H9 (cell line): ENCODE measurements around the gene KIF18B. TPM values are rescaled to one million over a fixed set of nuclear protein-coding genes. Genes with fewer than 3 reads are reported as not detected.
A peak's percentile ranks its signal among the peaks of the same experiment; 100 is the strongest.

ENCODE experiments used
- DNase-seq: peaks from one replicate; pipeline ENCODE4 v3.0.0-alpha.2; 2017
- H2AFZ ChIP-seq: one replicate; pipeline ENCODE4 v1.6.1; 2013; ENCODE audit warnings: mild to moderate bottlenecking, low read length, control low read depth, moderate library complexity
- H2AK5ac ChIP-seq: 2 replicates; pipeline ENCODE4 v1.6.1; 2013; ENCODE audit warnings: low read length, control low read depth, mixed read lengths; ENCODE audit not compliant: insufficient read length
- H2BK120ac ChIP-seq: one replicate; pipeline ENCODE4 v1.6.1; 2013; ENCODE audit warnings: low read depth, mild to moderate bottlenecking, low read length, control low read depth, inconsistent platforms; ENCODE audit not compliant: poor library complexity, severe bottlenecking
- H2BK12ac ChIP-seq: 2 replicates; pipeline ENCODE4 v1.6.1; 2013; ENCODE audit warnings: low read length, control low read depth, mixed read lengths, low read depth; ENCODE audit not compliant: insufficient read length
- H2BK15ac ChIP-seq: 2 replicates; pipeline ENCODE4 v1.6.1; 2013; ENCODE audit warnings: low read depth, low read length, control low read depth
- H2BK20ac ChIP-seq: one replicate; pipeline ENCODE4 v1.6.1; 2013; ENCODE audit warnings: low read depth, mild to moderate bottlenecking, low read length, control low read depth, inconsistent platforms; ENCODE audit not compliant: poor library complexity, severe bottlenecking
- H2BK5ac ChIP-seq: 2 replicates; pipeline ENCODE4 v1.6.1; 2013; ENCODE audit warnings: low read length, control low read depth, mixed read lengths; ENCODE audit not compliant: insufficient read length
- H3K14ac ChIP-seq: 2 replicates; pipeline ENCODE4 v1.6.1; 2013; ENCODE audit warnings: low read length, control low read depth; ENCODE audit not compliant: insufficient read depth
- H3K18ac ChIP-seq: 2 replicates; pipeline ENCODE4 v1.6.1; 2013; ENCODE audit warnings: low read depth, mild to moderate bottlenecking, mixed read lengths, low read length, control low read depth; ENCODE audit not compliant: insufficient read length
- H3K23ac ChIP-seq: 2 replicates; pipeline ENCODE4 v1.6.1; 2013; ENCODE audit warnings: low read length, control low read depth, mixed read lengths, low read depth; ENCODE audit not compliant: insufficient read length
- H3K23me2 ChIP-seq: 2 replicates; pipeline ENCODE4 v1.6.1; 2013; ENCODE audit warnings: low read depth, mild to moderate bottlenecking, mixed read lengths, low read length, control low read depth; ENCODE audit not compliant: insufficient read length, poor library complexity, severe bottlenecking
- H3K27ac ChIP-seq: 2 replicates; pipeline ENCODE4 v1.5.1; 2013; ENCODE audit warnings: low read length, control low read depth, mixed read lengths, low read depth; ENCODE audit not compliant: insufficient read length
- H3K27me3 ChIP-seq: 2 replicates; pipeline ENCODE4 v1.6.1; 2013; ENCODE audit warnings: low read length, control low read depth, inconsistent platforms; ENCODE audit not compliant: insufficient read depth
- H3K4ac ChIP-seq: 2 replicates; pipeline ENCODE4 v1.6.1; 2013; ENCODE audit warnings: low read depth, mild to moderate bottlenecking, control low read depth, inconsistent platforms, low read length, moderate library complexity
- H3K4me1 ChIP-seq: 2 replicates; pipeline ENCODE4 v1.6.1; 2013; ENCODE audit warnings: low read length, control low read depth, inconsistent platforms; ENCODE audit not compliant: insufficient read depth
- H3K4me2 ChIP-seq: 2 replicates; pipeline ENCODE4 v1.6.1; 2013; ENCODE audit warnings: low read length, control low read depth, mixed read lengths; ENCODE audit not compliant: insufficient read length, insufficient read depth
- H3K56ac ChIP-seq: 2 replicates; pipeline ENCODE4 v1.6.1; 2013; ENCODE audit warnings: low read depth, mild to moderate bottlenecking, mixed read lengths, low read length, control low read depth; ENCODE audit not compliant: insufficient read length
- H3K79me1 ChIP-seq: 2 replicates; pipeline ENCODE4 v1.6.1; 2013; ENCODE audit warnings: low read depth, mild to moderate bottlenecking, moderate library complexity, low read length, control low read depth, inconsistent platforms; ENCODE audit not compliant: insufficient read depth, poor library complexity, severe bottlenecking
- H3K79me2 ChIP-seq: 2 replicates; pipeline ENCODE4 v1.6.1; 2013; ENCODE audit warnings: low read length, control low read depth, inconsistent platforms; ENCODE audit not compliant: insufficient read depth
- H3K9ac ChIP-seq: 2 replicates; pipeline ENCODE4 v1.6.1; 2013; ENCODE audit warnings: low read length, control low read depth, mixed read lengths; ENCODE audit not compliant: insufficient read length; ENCODE audit errors: extremely low read depth
- H3K9me3 ChIP-seq: one replicate; pipeline ENCODE4 v1.6.1; 2013; ENCODE audit warnings: low read depth, low read length, inconsistent platforms; ENCODE audit not compliant: control insufficient read depth
- H3T11ph ChIP-seq: one replicate; pipeline ENCODE4 v1.6.1; 2013; ENCODE audit warnings: mild to moderate bottlenecking, low read length, control low read depth, inconsistent platforms
- H4K20me1 ChIP-seq: one replicate; pipeline ENCODE4 v1.6.1; 2013; ENCODE audit not compliant: control insufficient read depth, insufficient read length, insufficient read depth
- H4K5ac ChIP-seq: 2 replicates; pipeline ENCODE4 v1.6.1; 2013; ENCODE audit warnings: low read depth, mild to moderate bottlenecking, mixed read lengths, low read length, control low read depth; ENCODE audit not compliant: insufficient read length
- H4K8ac ChIP-seq: replicated peaks from 2 replicates; pipeline ENCODE4 v1.6.1; 2013; ENCODE audit warnings: low read length, control low read depth, mixed read lengths, low read depth; ENCODE audit not compliant: insufficient read length
- H4K91ac ChIP-seq: 2 replicates; pipeline ENCODE4 v1.6.1; 2013; ENCODE audit warnings: low read depth, mild to moderate bottlenecking, moderate library complexity, mixed read lengths, low read length, control low read depth; ENCODE audit not compliant: insufficient read length
- H3K27ac Mint-ChIP-seq, 3 experiments: 2 replicates in 2 of 3; 3 replicates in 1 of 3; pipeline ENCODE4 v1.8.0; 2020 to 2021; ENCODE audit warnings: mixed read lengths in 3 of 3, mild to moderate bottlenecking in 1 of 3, moderate library complexity in 1 of 3
- H3K27me3 Mint-ChIP-seq: 2 replicates; pipeline ENCODE4 v1.8.0; 2021; ENCODE audit warnings: low read depth, mild to moderate bottlenecking, moderate library complexity, mixed read lengths
- H3K36me3 Mint-ChIP-seq, 3 experiments: 2 replicates in 2 of 3; 3 replicates in 1 of 3; pipeline ENCODE4 v1.8.0; 2020 to 2021; ENCODE audit warnings: low read depth in 3 of 3, mixed read lengths in 3 of 3; ENCODE audit not compliant: insufficient read depth in 1 of 3
- H3K4me1 Mint-ChIP-seq, 2 experiments: 2 replicates each; pipeline ENCODE4 v1.8.0; 2020; ENCODE audit warnings: mixed read lengths in 2 of 2
- H3K4me3 Mint-ChIP-seq, 2 experiments: 2 replicates in 1 of 2; 3 replicates in 1 of 2; pipeline ENCODE4 v1.8.0; 2020 to 2021; ENCODE audit warnings: mild to moderate bottlenecking in 2 of 2, mixed read lengths in 2 of 2, moderate library complexity in 1 of 2
- H3K9me3 Mint-ChIP-seq, 2 experiments: 2 replicates in 1 of 2; 3 replicates in 1 of 2; pipeline ENCODE4 v1.8.0; 2020; ENCODE audit warnings: mild to moderate bottlenecking in 2 of 2, mixed read lengths in 2 of 2, moderate library complexity in 1 of 2
- CTCF ChIP-seq: fragments of 200-600 bp; sonication (generic); conservative IDR thresholded peaks from 3 replicates; pipeline ENCODE4 v1.8.0; 2021; ENCODE audit warnings: antibody characterized with exemption, mild to moderate bottlenecking
- WGBS: extraction: QIAGEN DNeasy Blood & Tissue Kit; methylation state at CpG from one replicate; pipeline ENCODE4 v1.1.7; 2013; ENCODE audit warnings: missing lambda C conversion rate, low lambda C conversion rate, mixed read lengths; ENCODE audit not compliant: insufficient read length; ENCODE audit errors: extremely low coverage; 5-methylcytosine and 5-hydroxymethylcytosine counted together
- total RNA-seq: library from RNA; stranded (reverse); gene quantifications from 2 replicates; pipeline ENCODE4 v1.2.1, GENCODE V29; 2021

KIF18B gene
- total RNA-seq, 1 experiment from 2014 or later: 51.8 TPM

GRCh38 chr17:44898768-44899073 lies 48.9 kb downstream of the KIF18B start:
- Mint-ChIP-seq H3K27ac (peak overlapping the region; percentile 100), H3K36me3 (peaks cover 4 to 20% (median 17%) of the 10 kb centered on the region in 3 experiments; a peak in 6 of 7 replicates), H3K9me3 (no peaks in the 10 kb centered on the region), H3K27me3 (no peaks in the 10 kb centered on the region), H3K4me1 (peaks cover 11 to 13% of the 10 kb centered on the region in 2 experiments), H3K4me3 (peak overlapping the region; percentile 87 to 96)
- Histone ChIP-seq H3K27me3 (no peaks in the 10 kb centered on the region), H3K56ac (no peak overlapping the region), H4K5ac (peak overlapping the region; percentile 98), H2BK12ac (no peak overlapping the region), H3K4me1 (no peaks in the 10 kb centered on the region; the same call in 1 of the 2 replicates), H3K27ac (peak overlapping the region; percentile 69), H3K79me1 (peaks cover 2% of the 10 kb centered on the region), H3K23me2 (peaks cover 7% of the 10 kb centered on the region), H2BK20ac (no peak overlapping the region), H4K91ac (peak overlapping the region; percentile 49), H2BK15ac (no peak overlapping the region), H3K4me2 (peak overlapping the region; percentile 88), H2AFZ (no peak overlapping the region), H3K9me3 (no peaks in the 10 kb centered on the region), H3K14ac (peak overlapping the region; percentile 96), H4K20me1 (no peaks in the 10 kb centered on the region), H4K8ac (peak overlapping the region; percentile 93), H2BK5ac (peak overlapping the region; percentile 66), H3K23ac (peak overlapping the region; percentile 39), H3T11ph (no peak overlapping the region), H2BK120ac (no peak overlapping the region), H2AK5ac (no peak overlapping the region), H3K9ac (peak overlapping the region; percentile 98), H3K79me2 (peaks cover 14% of the 10 kb centered on the region; the same call in 1 of the 2 replicates), H3K4ac (no peak overlapping the region; the same call in 1 of the 2 replicates), H3K18ac (peak overlapping the region; percentile 92)
- no CpG with 5 or more reads among the region's 7 CpGs for WGBS
- no peak for DNase-seq
- no peak for TF ChIP-seq CTCF
